ENCODE measurements around the gene OTUD5.
A peak's percentile ranks its signal among the peaks of the same experiment; 100 is the strongest.
"Not testable (repeated sequence)": the region's sequence is repeated elsewhere in the genome, so short reads cannot be mapped to it uniquely, and the experiment has no call there.

The OTUD5 gene

GRCh38 chrX:48957477-48957826 is at the start of gene OTUD5:
TSS of gene OTUD5 (minus strand) at chrX:48957607. CDS start at chrX:48957570, 37 bp downstream.
- DNase-seq = peak; percentile 67

GRCh38 chrX:49003696-49004095 is 46.3 kb upstream of the OTUD5 start:
- DNase-seq = no peak

- peak; percentile 66 for DNase-seq
Observed at GRCh38 chrX:49002091-49002935, 44.9 kb upstream of the OTUD5 start, which contains the start of gene GRIPAP1. TSS of gene GRIPAP1 (minus strand) at chrX:49002264. CDS start at chrX:49002229, 35 bp downstream.

GRCh38 chrX:49001521-49002090 is 44.2 kb upstream of the OTUD5 start:
- DNase-seq = peak; percentile 2

GRCh38 chrX:49000636-49001035 is 43.2 kb upstream of the OTUD5 start:
- DNase-seq = no peak

GRCh38 chrX:48999030-48999429 is 41.6 kb upstream of the OTUD5 start:
- DNase-seq = no peak

- no peak for DNase-seq
Observed at GRCh38 chrX:48998391-48998790, 41.0 kb upstream of the OTUD5 start.

GRCh38 chrX:48997865-48998264 is 40.5 kb upstream of the OTUD5 start:
- no peak for DNase-seq

GRCh38 chrX:48997455-48997854 is 40.0 kb upstream of the OTUD5 start:
- no peak for DNase-seq

GRCh38 chrX:48996969-48997368 is 39.6 kb upstream of the OTUD5 start:
- DNase-seq = no peak

GRCh38 chrX:48992341-48992740 is 34.9 kb upstream of the OTUD5 start:
- DNase-seq = no peak

GRCh38 chrX:48989483-48989882 is 32.1 kb upstream of the OTUD5 start:
- DNase-seq = no peak

- no peak for DNase-seq
Observed at GRCh38 chrX:48983896-48984295, 26.5 kb upstream of the OTUD5 start.

GRCh38 chrX:48983081-48983480 is 25.7 kb upstream of the OTUD5 start:
- no peak for DNase-seq

- DNase-seq = no peak
Observed at GRCh38 chrX:48981178-48981577, 23.8 kb upstream of the OTUD5 start.

GRCh38 chrX:48980341-48980740 is 22.9 kb upstream of the OTUD5 start:
- not testable (repeated sequence) for DNase-seq

- no peak for DNase-seq
Observed at GRCh38 chrX:48978226-48978625, 20.8 kb upstream of the OTUD5 start.

GRCh38 chrX:48976086-48976485 is 18.7 kb upstream of the OTUD5 start:
- DNase-seq = no peak

- no peak for DNase-seq
Observed at GRCh38 chrX:48975541-48975940, 18.1 kb upstream of the OTUD5 start.

- DNase-seq = no peak
Observed at GRCh38 chrX:48975041-48975440, 17.6 kb upstream of the OTUD5 start.

- no peak for DNase-seq
Observed at GRCh38 chrX:48974574-48974973, 17.2 kb upstream of the OTUD5 start.

GRCh38 chrX:48974033-48974432 is 16.6 kb upstream of the OTUD5 start:
- DNase-seq = no peak

GRCh38 chrX:48972220-48973164 is 15.1 kb upstream of the OTUD5 start:
- peak; percentile 2 for DNase-seq
